Trophoblast cell (in vitro differentiated cells and primary cell): ENCODE data around the gene GGA3.

Source experiments
- DNase-seq, 2 donors: peaks; one replicate each; pipeline ENCODE4 v3.0.0-alpha.2; 2016
- H2AFZ ChIP-seq: 2 replicates; pipeline ENCODE4 v1.6.1; 2013; ENCODE audit warnings: low read length, moderate library complexity, mild to moderate bottlenecking; ENCODE audit not compliant: insufficient read depth, poor library complexity
- H2AK5ac ChIP-seq: 2 replicates; pipeline ENCODE4 v1.6.1; 2013; ENCODE audit warnings: mild to moderate bottlenecking, low read length
- H2BK120ac ChIP-seq: 2 replicates; pipeline ENCODE4 v1.6.1; 2013; ENCODE audit warnings: low read length, mild to moderate bottlenecking, moderate library complexity; ENCODE audit not compliant: insufficient read depth, poor library complexity
- H2BK12ac ChIP-seq: 2 replicates; pipeline ENCODE4 v1.6.1; 2013; ENCODE audit warnings: mild to moderate bottlenecking, low read length, moderate library complexity
- H2BK5ac ChIP-seq: 2 replicates; pipeline ENCODE4 v1.6.1; 2013; ENCODE audit warnings: low read length, low read depth, moderate library complexity, mild to moderate bottlenecking; ENCODE audit not compliant: poor library complexity
- H3K14ac ChIP-seq: 2 replicates; pipeline ENCODE4 v1.6.1; 2013; ENCODE audit warnings: mild to moderate bottlenecking, low read length
- H3K18ac ChIP-seq: 2 replicates; pipeline ENCODE4 v1.6.1; 2013; ENCODE audit warnings: mild to moderate bottlenecking, low read length
- H3K23ac ChIP-seq: 2 replicates; pipeline ENCODE4 v1.6.1; 2013; ENCODE audit warnings: low read length
- H3K27ac ChIP-seq: 2 replicates; pipeline ENCODE4 v1.5.1; 2013; ENCODE audit warnings: low read depth, mild to moderate bottlenecking, inconsistent platforms, low read length, moderate library complexity
- H3K27me3 ChIP-seq: 2 replicates; pipeline ENCODE4 v1.6.1; 2013; ENCODE audit warnings: inconsistent platforms, mild to moderate bottlenecking, low read length, moderate library complexity; ENCODE audit not compliant: insufficient read depth
- H3K36me3 ChIP-seq, 2 experiments: 1 replicate in 1 of 2; 2 replicates in 1 of 2; pipeline ENCODE4 v1.6.1; 2013; ENCODE audit warnings: low read length in 2 of 2, mild to moderate bottlenecking in 2 of 2, moderate library complexity in 1 of 2; ENCODE audit not compliant: insufficient read depth in 2 of 2, control insufficient read depth in 1 of 2
- H3K4ac ChIP-seq: 2 replicates; pipeline ENCODE4 v1.6.1; 2013; ENCODE audit warnings: low read depth, mild to moderate bottlenecking, low read length, moderate library complexity
- H3K4me1 ChIP-seq, 2 experiments: 1 replicate in 1 of 2; 2 replicates in 1 of 2; pipeline ENCODE4 v1.6.1; 2013; ENCODE audit warnings: low read length in 2 of 2, mild to moderate bottlenecking in 2 of 2, moderate library complexity in 1 of 2; ENCODE audit not compliant: insufficient read depth in 2 of 2, control insufficient read depth in 1 of 2
- H3K4me2 ChIP-seq: 2 replicates; pipeline ENCODE4 v1.6.1; 2013; ENCODE audit warnings: inconsistent platforms, mild to moderate bottlenecking, low read length, moderate library complexity
- H3K4me3 ChIP-seq: 2 replicates; pipeline ENCODE4 v1.5.1; 2013; ENCODE audit warnings: mild to moderate bottlenecking, low read depth, low read length, inconsistent platforms
- H3K79me1 ChIP-seq: one replicate; pipeline ENCODE4 v1.6.1; 2013; ENCODE audit warnings: low read length
- H3K79me2 ChIP-seq: 2 replicates; pipeline ENCODE4 v1.6.1; 2013; ENCODE audit warnings: low read length, mild to moderate bottlenecking; ENCODE audit not compliant: control insufficient read depth, insufficient read depth, poor library complexity
- H3K9ac ChIP-seq: 2 replicates; pipeline ENCODE4 v1.6.1; 2013; ENCODE audit warnings: mild to moderate bottlenecking, low read length
- H3K9me3 ChIP-seq: 2 replicates; pipeline ENCODE4 v1.6.1; 2013; ENCODE audit warnings: low read depth, mild to moderate bottlenecking, control low read depth, inconsistent platforms, low read length; ENCODE audit not compliant: insufficient read depth
- H4K12ac ChIP-seq: 2 replicates; pipeline ENCODE4 v1.6.1; 2013; ENCODE audit warnings: low read depth, mild to moderate bottlenecking, low read length, moderate library complexity
- H4K8ac ChIP-seq: 2 replicates; pipeline ENCODE4 v1.6.1; 2013; ENCODE audit warnings: low read depth, mild to moderate bottlenecking, low read length, moderate library complexity
- H4K91ac ChIP-seq: one replicate; pipeline ENCODE4 v1.6.1; 2013; ENCODE audit warnings: low read depth, mild to moderate bottlenecking, low read length, moderate library complexity
- WGBS: extraction: QIAGEN DNeasy Blood & Tissue Kit; methylation state at CpG from one replicate; pipeline ENCODE4 v1.1.7; 2013; ENCODE audit warnings: missing lambda C conversion rate; ENCODE audit not compliant: insufficient read length, insufficient coverage; ENCODE audit errors: extremely low coverage; 5-methylcytosine and 5-hydroxymethylcytosine counted together

GGA3 gene

GRCh38 chr17:75267411-75268232 lies 6.2 kb upstream of the GGA3 start:
- no peak overlapping the region for H4K12ac ChIP-seq
- H3K4me2 ChIP-seq = no peak overlapping the region

GRCh38 chr17:75267153-75267410 lies 5.7 kb upstream of the GGA3 start:
- Histone ChIP-seq H3K27me3 (no peaks in the 10 kb centered on the region), H2BK5ac (no peak overlapping the region), H3K79me2 (peaks cover 7% of the 10 kb centered on the region), H4K8ac (no peak overlapping the region), H2BK120ac (no peak overlapping the region), H3K79me1 (peaks cover 12% of the 10 kb centered on the region), H3K4ac (no peak overlapping the region), H3K23ac (no peak overlapping the region), H3K4me2 (no peak overlapping the region), H3K9me3 (no peaks in the 10 kb centered on the region), H3K14ac (no peak overlapping the region), H2BK12ac (no peak overlapping the region), H4K91ac (no peak overlapping the region), H3K36me3 (peaks cover 25 to 33% of the 10 kb centered on the region in 2 experiments), H2AK5ac (no peak overlapping the region), H3K27ac (no peak overlapping the region), H3K4me1 (peaks cover 5 to 15% of the 10 kb centered on the region in 2 experiments), H2AFZ (no peak overlapping the region), H4K12ac (no peak overlapping the region), H3K9ac (no peak overlapping the region), H3K18ac (no peak overlapping the region), H3K4me3 (no peak overlapping the region)
- no peak for DNase-seq
- WGBS = no CpG with 5 or more reads among the region's 2 CpGs

More at GRCh38 chr17:75267411-75268232, 6.2 kb upstream of the GGA3 start:
- no peak overlapping the region for H3K18ac ChIP-seq
- H2BK120ac ChIP-seq = no peak overlapping the region
- H3K27ac ChIP-seq = no peak overlapping the region
- no peak overlapping the region for H2AK5ac ChIP-seq
- H3K4me3 ChIP-seq = no peak overlapping the region
- H3K9ac ChIP-seq = no peak overlapping the region
- peaks cover 25 to 33% of the 10 kb centered on the region in 2 experiments for H3K36me3 ChIP-seq
- peaks cover 1 to 10% of the 10 kb centered on the region in 2 experiments for H3K4me1 ChIP-seq
- no peak overlapping the region for H4K8ac ChIP-seq
- DNase-seq = peak; percentile 25 to 58
- H3K4ac ChIP-seq = no peak overlapping the region
- H3K79me1 ChIP-seq = peaks cover 10% of the 10 kb centered on the region
- H2BK5ac ChIP-seq = no peak overlapping the region
- H3K14ac ChIP-seq = no peak overlapping the region
- no peak overlapping the region for H2AFZ ChIP-seq
- no CpG with 5 or more reads among the region's 14 CpGs for WGBS
- H3K79me2 ChIP-seq = peaks cover 5% of the 10 kb centered on the region
- no peaks in the 10 kb centered on the region for H3K9me3 ChIP-seq
- H3K23ac ChIP-seq = no peak overlapping the region
- H4K91ac ChIP-seq = no peak overlapping the region
- no peaks in the 10 kb centered on the region for H3K27me3 ChIP-seq
- no peak overlapping the region for H2BK12ac ChIP-seq

- H3K4me3 ChIP-seq = no peak overlapping the region
- no CpG with 5 or more reads among the region's 13 CpGs for WGBS
- no peak overlapping the region for H3K27ac ChIP-seq
- no peak overlapping the region for H2AFZ ChIP-seq
- no peaks in the 10 kb centered on the region for H3K9me3 ChIP-seq
- DNase-seq = no peak
- H3K14ac ChIP-seq = no peak overlapping the region
- H3K27me3 ChIP-seq = no peaks in the 10 kb centered on the region
- peaks cover 9% of the 10 kb centered on the region for H3K79me2 ChIP-seq
- no peak overlapping the region for H2BK120ac ChIP-seq
- peaks cover 16% of the 10 kb centered on the region for H3K79me1 ChIP-seq
- no peak overlapping the region for H4K91ac ChIP-seq
- no peak overlapping the region for H2BK5ac ChIP-seq
- H3K4me2 ChIP-seq = no peak overlapping the region
- H2BK12ac ChIP-seq = no peak overlapping the region
- H4K8ac ChIP-seq = no peak overlapping the region
- H3K18ac ChIP-seq = no peak overlapping the region
- no peak overlapping the region for H4K12ac ChIP-seq
- H3K23ac ChIP-seq = no peak overlapping the region
- no peak overlapping the region for H3K4ac ChIP-seq
- H3K4me1 ChIP-seq = peaks cover 5 to 15% of the 10 kb centered on the region in 2 experiments
- no peak overlapping the region for H3K9ac ChIP-seq
- H2AK5ac ChIP-seq = no peak overlapping the region
- peaks cover 25 to 33% of the 10 kb centered on the region in 2 experiments for H3K36me3 ChIP-seq
Measured at GRCh38 chr17:75266316-75267152, 5.1 kb upstream of the GGA3 start.

- Histone ChIP-seq H3K4ac (no peak overlapping the region), H3K27ac (no peak overlapping the region), H4K12ac (no peak overlapping the region), H3K9ac (no peak overlapping the region), H2AFZ (no peak overlapping the region), H3K36me3 (peaks cover 25 to 33% of the 10 kb centered on the region in 2 experiments), H3K23ac (no peak overlapping the region), H3K18ac (no peak overlapping the region), H3K4me1 (peaks cover 5 to 15% of the 10 kb centered on the region in 2 experiments), H4K8ac (no peak overlapping the region), H3K14ac (no peak overlapping the region), H3K79me2 (peaks cover 10% of the 10 kb centered on the region), H3K9me3 (no peaks in the 10 kb centered on the region), H4K91ac (no peak overlapping the region), H3K79me1 (peaks cover 16% of the 10 kb centered on the region), H2AK5ac (no peak overlapping the region), H2BK5ac (no peak overlapping the region), H3K27me3 (no peaks in the 10 kb centered on the region), H3K4me2 (no peak overlapping the region), H2BK12ac (no peak overlapping the region), H3K4me3 (no peak overlapping the region), H2BK120ac (no peak overlapping the region)
- DNase-seq = no peak
- no CpG with 5 or more reads among the region's 17 CpGs for WGBS
Measured at GRCh38 chr17:75265614-75266315, 4.4 kb upstream of the GGA3 start.
